Activated CD4-positive, alpha-beta T cell treated with anti-CD3 and anti-CD28 coated beads, Interleukin-2, amount 50 U/mL, for 48 hours (primary cell): ENCODE results near the gene UNC13A.
"Not testable (repeated sequence)": the region's sequence is repeated elsewhere in the genome, so short reads cannot be mapped to it uniquely, and the experiment has no call there.

Source experiments
- DNase-seq, 2 experiments: peaks; one replicate each; pipeline ENCODE4 v3.0.0-alpha.2; 2020

UNC13A gene

DNA sequence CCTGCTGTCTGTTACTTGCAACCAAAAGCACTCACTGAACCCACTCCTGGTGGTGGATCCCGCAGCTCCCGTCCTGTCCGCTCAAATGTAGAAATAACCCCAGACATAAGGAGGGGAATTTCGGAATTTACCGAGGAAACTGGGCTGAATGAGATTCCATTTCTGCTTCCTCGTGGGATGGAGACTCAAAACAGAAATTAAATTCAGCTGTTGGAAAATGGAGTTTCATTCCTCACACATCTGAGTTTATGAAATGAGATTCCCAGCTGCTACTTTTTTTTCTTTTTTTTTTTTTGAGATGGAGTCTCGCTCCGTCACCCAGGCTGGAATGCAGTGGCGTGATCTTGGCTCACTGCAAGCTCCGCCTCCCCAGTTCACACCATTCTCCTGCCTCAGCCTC lies 88.4 kb downstream of the UNC13A start:
- no peak for DNase-seq

DNA sequence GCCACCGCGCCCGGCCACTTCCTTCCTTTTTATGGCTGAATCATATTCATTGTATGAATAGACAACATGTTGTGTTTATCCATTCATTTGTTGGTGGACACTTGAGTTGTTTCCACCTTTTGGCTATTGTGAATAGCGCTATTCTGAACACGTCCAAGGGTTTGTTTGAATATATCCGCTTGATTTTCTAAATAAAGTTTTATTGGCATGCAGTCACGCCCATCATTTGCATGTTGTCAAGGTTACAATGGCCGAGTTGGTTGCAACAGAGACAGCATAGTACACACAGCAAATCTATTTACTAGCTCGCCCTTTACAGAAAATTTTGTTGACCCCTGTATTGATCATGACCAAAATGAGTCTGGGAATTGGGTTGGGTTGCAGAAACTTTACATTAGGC lies 89.2 kb downstream of the UNC13A start:
- DNase-seq, result no peak

DNA sequence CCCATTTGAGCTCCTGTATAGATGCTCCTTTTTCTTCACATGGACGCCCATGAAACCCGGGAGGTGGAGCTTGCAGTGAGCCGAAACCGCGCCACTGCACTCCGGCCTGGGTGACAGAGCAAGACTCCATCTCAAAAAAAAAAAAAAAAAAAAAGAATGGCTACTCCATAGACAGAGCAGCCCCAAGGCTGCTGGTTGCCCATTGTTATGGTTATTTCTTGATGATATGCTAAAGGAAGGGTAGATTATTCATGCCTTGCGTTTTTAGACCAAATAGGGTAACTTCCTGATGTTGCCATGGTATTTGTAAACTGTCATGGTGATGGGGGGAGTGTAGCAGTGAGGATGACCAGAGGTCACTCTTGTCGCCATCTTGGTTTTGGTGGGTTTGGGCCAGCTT lies 90.1 kb downstream of the UNC13A start:
- DNase-seq, result not testable (repeated sequence)

GRCh38 chr19:17594296-17594695 lies 93.9 kb downstream of the UNC13A start:
- not testable (repeated sequence) for DNase-seq

DNA sequence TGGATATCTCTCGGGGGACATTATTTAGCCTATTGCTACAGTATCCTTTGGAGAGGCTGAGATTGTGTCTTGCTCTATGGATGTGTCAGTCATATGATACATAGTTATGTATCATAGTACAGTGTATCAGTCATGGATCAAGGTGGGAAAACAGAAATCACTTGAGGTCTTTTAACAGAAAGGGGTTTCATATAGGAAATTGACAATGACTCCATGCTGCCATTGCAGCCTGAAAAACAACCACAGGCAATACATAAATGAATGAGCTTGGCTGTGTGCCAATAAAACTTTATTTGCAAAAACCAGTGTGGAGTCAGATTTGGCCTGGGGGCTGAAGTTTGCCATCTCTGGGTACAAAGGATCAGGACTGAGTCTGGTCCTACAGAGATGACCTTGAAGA lies 97.3 kb downstream of the UNC13A start:
- DNase-seq, result no peak

- DNase-seq, result not testable (repeated sequence)
These were observed 102.8 kb downstream of the UNC13A start for GRCh38 chr19:17585395-17585794.

GRCh38 chr19:17584132-17584531 lies 104.0 kb downstream of the UNC13A start:
- DNase-seq, result no peak

- no peak for DNase-seq
These were observed 105.5 kb downstream of the UNC13A start for GRCh38 chr19:17582613-17583012.

GRCh38 chr19:17581211-17581874 lies 106.8 kb downstream of the UNC13A start:
- no peak for DNase-seq

- no peak for DNase-seq
These were observed 107.5 kb downstream of the UNC13A start for GRCh38 chr19:17580470-17581144.

GRCh38 chr19:17579661-17580244 lies 108.4 kb downstream of the UNC13A start:
- peak; percentile 38 to 43 for DNase-seq

- no peak for DNase-seq
These were observed 110.6 kb downstream of the UNC13A start for GRCh38 chr19:17577457-17578097.

- peak; percentile 18 to 43 for DNase-seq
These were observed 111.2 kb downstream of the UNC13A start for GRCh38 chr19:17576758-17577456.

- no peak for DNase-seq
These were observed 112.0 kb downstream of the UNC13A start for GRCh38 chr19:17575871-17576757.

DNA sequence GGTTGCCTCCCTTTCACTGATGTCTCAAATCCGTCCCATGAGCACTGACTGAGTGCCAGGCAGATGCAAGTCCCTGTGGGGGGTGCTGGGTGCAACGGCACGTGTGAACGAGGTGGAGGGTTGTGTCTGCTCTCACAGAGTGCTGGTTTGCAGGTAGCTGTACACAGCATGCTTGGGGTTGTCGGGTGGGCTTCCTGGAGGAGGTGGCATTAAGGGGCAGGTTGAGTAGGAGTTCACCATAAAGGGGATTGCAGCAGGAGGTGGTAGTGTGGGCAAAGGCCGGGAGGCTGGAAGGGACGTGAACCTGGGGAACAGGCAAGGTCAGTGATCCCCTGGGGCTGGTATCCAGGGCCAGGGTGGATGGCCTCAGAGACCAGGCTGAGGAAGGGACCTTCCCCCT lies 115.5 kb downstream of the UNC13A start:
- no peak for DNase-seq

- DNase-seq, result no peak
These were observed 117.4 kb downstream of the UNC13A start for GRCh38 chr19:17570791-17571190.

- DNase-seq, result not testable (repeated sequence)
These were observed 117.9 kb downstream of the UNC13A start for GRCh38 chr19:17570291-17570690.

DNA sequence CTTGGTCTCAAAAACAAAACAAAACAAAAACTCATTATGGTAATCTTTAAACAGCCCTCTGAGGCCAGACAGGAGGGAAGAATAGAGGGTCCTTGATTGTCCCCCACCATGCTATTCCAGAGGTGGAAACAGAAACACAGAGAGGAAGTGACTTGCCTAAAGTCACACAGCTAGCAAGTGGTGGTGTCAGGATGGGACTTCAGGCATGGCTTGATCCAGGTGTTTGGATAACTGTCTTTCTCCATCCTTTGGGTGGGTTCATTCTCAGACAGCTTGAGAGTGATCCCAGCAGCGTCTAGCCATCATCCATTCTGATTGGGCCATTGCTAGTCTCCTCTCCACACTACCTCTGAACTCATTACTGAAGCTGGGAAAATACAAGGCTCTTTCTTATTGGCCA lies 120.2 kb downstream of the UNC13A start:
- DNase-seq, result no peak

- DNase-seq, result no peak
These were observed 122.5 kb downstream of the UNC13A start for GRCh38 chr19:17565611-17566010.

DNA sequence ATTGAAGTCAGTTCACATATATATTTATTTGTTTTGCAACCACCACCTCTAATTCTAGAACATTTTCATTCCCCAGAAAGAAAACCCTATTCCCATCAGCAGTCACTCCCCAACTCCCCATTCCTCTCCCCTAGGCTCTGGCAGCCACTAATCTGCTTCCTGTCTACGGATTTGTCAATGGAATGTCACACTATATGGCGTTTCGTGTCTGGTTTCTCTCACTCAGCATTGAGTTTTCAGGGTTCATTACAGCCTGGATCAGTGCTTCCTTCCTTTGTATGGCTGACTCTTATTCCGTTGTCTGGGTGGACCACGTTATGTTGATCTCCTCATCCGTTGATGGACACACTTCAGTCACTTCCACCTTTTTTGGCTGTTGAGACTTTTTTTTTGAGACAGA lies 123.4 kb downstream of the UNC13A start:
- DNase-seq, result no peak

DNA sequence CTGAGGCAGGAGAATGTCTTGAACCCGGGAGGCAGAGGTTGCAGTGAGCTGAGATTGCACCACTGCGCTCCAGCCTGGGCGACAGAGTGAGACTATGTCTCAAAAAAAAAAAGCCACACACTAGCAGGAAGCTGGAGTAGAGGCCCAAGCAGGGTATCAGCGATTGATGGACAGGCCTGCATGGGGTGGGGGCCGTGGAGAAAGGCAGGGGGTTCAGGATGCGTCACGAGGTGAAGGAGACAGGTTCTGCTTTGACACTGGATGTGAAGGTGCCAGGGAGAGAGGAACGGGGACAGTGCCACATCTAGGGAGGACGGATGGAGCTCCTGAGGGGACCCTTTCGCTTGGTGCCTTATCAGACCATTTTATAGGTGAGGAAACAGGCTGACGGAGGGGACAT lies 125.6 kb downstream of the UNC13A start:
- no peak for DNase-seq

- no peak for DNase-seq
These were observed 126.1 kb downstream of the UNC13A start for GRCh38 chr19:17562097-17562496.
